K562 (cell line): ENCODE measurements around the gene MORF4L1. TPM values are rescaled to one million over a fixed set of nuclear protein-coding genes. Genes with fewer than 3 reads are reported as not detected.
A peak's percentile ranks its signal among the peaks of the same experiment; 100 is the strongest.

Source experiments
- ARID2 ChIP-seq: fragments of 450-650 bp; IDR thresholded peaks from 2 replicates; pipeline ENCODE4 v1.6.1; 2017; ENCODE audit warnings: antibody characterized with exemption, mild to moderate bottlenecking
- BCL6 ChIP-seq: fragments of 250-450 bp; sonication (Bioruptor Pico); IDR thresholded peaks from 2 replicates; pipeline ENCODE4 v1.4.0; 2020
- EGR1 ChIP-seq: fragments of 450-650 bp; conservative IDR thresholded peaks from 2 replicates; pipeline ENCODE4 v1.6.1; 2017; ENCODE audit warnings: mild to moderate bottlenecking
- ETS2 ChIP-seq: IDR thresholded peaks from 2 replicates; pipeline ENCODE4 v1.6.1; 2016; ENCODE audit warnings: borderline replicate concordance, missing genetic modification characterization, mild to moderate bottlenecking, moderate library complexity, missing compliant biosample characterization; ENCODE audit not compliant: poor library complexity, severe bottlenecking
- ETV5 ChIP-seq: sonication (generic); formaldehyde crosslinking; IDR thresholded peaks from 2 replicates; pipeline ENCODE4 v1.4.0; 2020; ENCODE audit warnings: low read depth, mild to moderate bottlenecking, missing genetic modification reagents
- LEF1 ChIP-seq: fragments of 450-650 bp; IDR thresholded peaks from 2 replicates; pipeline ENCODE4 v1.6.1; 2016; ENCODE audit warnings: mild to moderate bottlenecking
- NELFE ChIP-seq: IDR thresholded peaks from 2 replicates; pipeline ENCODE4 v1.6.1; 2011; ENCODE audit warnings: mild to moderate bottlenecking; ENCODE audit not compliant: insufficient read depth, insufficient read length
- POLR2G ChIP-seq: fragments of 200-400 bp; formaldehyde crosslinking; IDR thresholded peaks from 2 replicates; pipeline ENCODE4 v1.6.1; 2017; ENCODE audit warnings: low read depth, mild to moderate bottlenecking, antibody characterized with exemption, low read length, moderate library complexity
- SETDB1 ChIP-seq: IDR thresholded peaks from one replicate; pipeline ENCODE4 v1.6.1; 2012; ENCODE audit warnings: low read length, control low read depth, inconsistent platforms
- SMARCE1 ChIP-seq: fragments of 450-650 bp; IDR thresholded peaks from 2 replicates; pipeline ENCODE4 v1.7.1; 2016; ENCODE audit warnings: mild to moderate bottlenecking
- TBL1XR1 ChIP-seq, 2 experiments: IDR thresholded peaks; 2 replicates each; pipeline ENCODE4 v1.6.1; 2012; ENCODE audit warnings: improper control_type of control experiment in 2 of 2, low read length in 2 of 2, mild to moderate bottlenecking in 1 of 2
- TEAD4 ChIP-seq, 2 experiments: sonication (generic) in 1 of 2; formaldehyde crosslinking in 1 of 2; IDR thresholded peaks; 2 replicates each; pipeline versions ENCODE4 v1.6.1 to v1.8.0; 2012 to 2022; ENCODE audit warnings: borderline replicate concordance in 1 of 2, inconsistent platforms in 1 of 2, low read length in 1 of 2, mild to moderate bottlenecking in 1 of 2, missing genetic modification reagents in 1 of 2
- TFAM ChIP-seq: fragments of 250-450 bp; sonication (Bioruptor Pico); conservative IDR thresholded peaks from 2 replicates; pipeline ENCODE4 v1.5.0; 2021; ENCODE audit warnings: mild to moderate bottlenecking, moderate library complexity
- ZBTB17 ChIP-seq: fragments of 450-650 bp; formaldehyde crosslinking; IDR thresholded peaks from 2 replicates; pipeline ENCODE4 v1.4.0; 2020; ENCODE audit warnings: mild to moderate bottlenecking
- ZNF212 ChIP-seq: fragments of 450-650 bp; formaldehyde crosslinking; IDR thresholded peaks from 2 replicates; pipeline ENCODE4 v1.4.0; 2020; ENCODE audit warnings: mild to moderate bottlenecking
- ZNF57 ChIP-seq: fragments of 450-650 bp; formaldehyde crosslinking; IDR thresholded peaks from 2 replicates; pipeline ENCODE4 v1.4.0; 2020; ENCODE audit warnings: mild to moderate bottlenecking, moderate library complexity
- ZNF79 ChIP-seq: fragments of 250-450 bp; sonication (Bioruptor Pico); IDR thresholded peaks from 2 replicates; pipeline ENCODE4 v1.4.0; 2020; ENCODE audit warnings: low read depth, mild to moderate bottlenecking, moderate library complexity
- polyA plus RNA-seq, 8 experiments: library from polyadenylated mRNA; depleted of rRNA in 4 of 8; stranded (reverse) in 5 of 8; unstranded in 3 of 8; fragments of >200 nt; fragmentation: Nextera tagmentation in 2 of 8; fragmentation: Illumina TruSeq in 1 of 8; extraction: Ambion mirVana in 2 of 8; extraction: Trizol in 1 of 8; gene quantifications; 2 replicates each; pipeline versions ENCODE4 v1.2.1 to v1.2.3, GENCODE V29; 2011 to 2014; ENCODE audit warnings: inconsistent platforms in 1 of 8, missing spikeins in 1 of 8
- total RNA-seq, 7 experiments: library from RNA; depleted of rRNA in 6 of 7; stranded (reverse); fragments of >200 nt in 6 of 7; fragmentation: Illumina TruSeq in 2 of 7; extraction: Trizol in 2 of 7; gene quantifications; 2 replicates each; pipeline versions ENCODE4 v1.2.1 to v1.2.3, GENCODE V29; 2011 to 2021; ENCODE audit warnings: low replicate concordance in 1 of 7
- TF ChIP-seq, protein P1 (sequence below): sonication (generic); formaldehyde crosslinking; IDR thresholded peaks from 2 replicates; pipeline ENCODE4 v1.8.1; 2022; ENCODE audit warnings: missing genetic modification reagents
- TF ChIP-seq, protein P2 (sequence below): fragments of 250-450 bp; sonication (Bioruptor Pico); IDR thresholded peaks from 2 replicates; pipeline ENCODE4 v1.4.0; 2020
- TF ChIP-seq, protein P3 (sequence below): sonication (generic); formaldehyde crosslinking; IDR thresholded peaks from 2 replicates; pipeline ENCODE4 v1.8.0; 2022; ENCODE audit warnings: mild to moderate bottlenecking, low read depth, missing genetic modification reagents

MORF4L1 gene
- total and polyA plus RNA-seq, 9 of the 15 experiments (the other 6 are each of a cell fraction or from before 2014, with no cell fraction given) = 127 to 615 (median 281) TPM

DNA sequence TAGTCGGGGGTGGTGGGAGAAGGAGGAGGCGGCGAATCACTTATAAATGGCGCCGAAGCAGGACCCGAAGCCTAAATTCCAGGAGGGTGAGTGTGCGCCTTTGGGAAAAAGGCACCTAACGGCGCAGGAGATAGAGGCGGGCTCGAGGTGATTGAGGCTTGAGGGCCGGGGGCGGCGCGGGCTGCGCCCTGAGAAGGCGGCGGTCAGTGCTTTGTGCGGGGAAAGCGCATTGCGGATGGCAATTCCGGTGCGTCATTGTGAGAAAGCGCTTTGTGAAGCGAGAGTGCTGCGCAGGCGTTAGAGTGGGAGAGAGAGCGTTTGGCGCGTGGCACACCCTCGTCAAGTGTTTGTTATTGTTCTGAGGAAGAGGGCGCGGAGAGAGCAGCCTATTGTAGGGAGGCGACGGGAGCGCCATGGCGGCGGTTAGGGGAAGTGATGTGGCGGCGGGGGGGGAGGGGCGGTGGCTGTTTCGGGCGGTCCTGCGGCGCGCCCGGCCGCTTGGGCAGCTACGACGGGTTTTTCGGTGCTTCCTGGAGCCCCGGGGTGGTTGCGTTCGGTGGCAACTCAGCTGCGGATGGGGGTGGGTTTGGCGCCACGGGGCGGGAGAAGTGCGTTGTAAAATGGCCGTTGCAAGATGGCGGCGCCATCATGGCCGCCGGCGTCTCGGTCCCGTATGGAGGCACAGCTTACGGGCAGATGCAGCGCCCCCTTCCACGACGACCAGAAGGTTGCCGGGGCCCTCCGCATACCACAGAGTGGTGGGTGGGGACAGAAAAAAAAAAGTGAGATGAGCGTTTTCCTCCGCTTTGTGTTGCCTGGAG lies 492 bp downstream of the MORF4L1 start (continued):
- peak; percentile 95 for TF ChIP-seq POLR2G
- no peak for TF ChIP-seq ZNF79 (CRISPR knock-in tag)
- TF ChIP-seq NELFE = no peak
- TF ChIP-seq SMARCE1 = no peak; the same call in 1 of the 2 replicates
- no peak for TF ChIP-seq ZNF212 (CRISPR knock-in tag)
- peak; percentile 91 for TF ChIP-seq EGR1
- no peak for TF ChIP-seq ETS2 (tag)
- TF ChIP-seq SETDB1 = no peak
- TF ChIP-seq ETV5 (CRISPR knock-in tag) = no peak
- no peak for TF ChIP-seq ZBTB17 (CRISPR knock-in tag)
- TF ChIP-seq TEAD4 (IDR thresholded peaks at IDR 0.05; ENCODE audit: low read length) = peak; percentile 48; the same call in 1 of the 2 replicates
- TF ChIP-seq TEAD4 (CRISPR knock-in tag; IDR thresholded peaks at IDR 0.05; ENCODE audit: borderline replicate concordance) = no peak
- TF ChIP-seq, protein P1, sequence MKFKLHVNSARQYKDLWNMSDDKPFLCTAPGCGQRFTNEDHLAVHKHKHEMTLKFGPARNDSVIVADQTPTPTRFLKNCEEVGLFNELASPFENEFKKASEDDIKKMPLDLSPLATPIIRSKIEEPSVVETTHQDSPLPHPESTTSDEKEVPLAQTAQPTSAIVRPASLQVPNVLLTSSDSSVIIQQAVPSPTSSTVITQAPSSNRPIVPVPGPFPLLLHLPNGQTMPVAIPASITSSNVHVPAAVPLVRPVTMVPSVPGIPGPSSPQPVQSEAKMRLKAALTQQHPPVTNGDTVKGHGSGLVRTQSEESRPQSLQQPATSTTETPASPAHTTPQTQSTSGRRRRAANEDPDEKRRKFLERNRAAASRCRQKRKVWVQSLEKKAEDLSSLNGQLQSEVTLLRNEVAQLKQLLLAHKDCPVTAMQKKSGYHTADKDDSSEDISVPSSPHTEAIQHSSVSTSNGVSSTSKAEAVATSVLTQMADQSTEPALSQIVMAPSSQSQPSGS (CRISPR knock-in tag) = no peak
- TF ChIP-seq, protein P2, sequence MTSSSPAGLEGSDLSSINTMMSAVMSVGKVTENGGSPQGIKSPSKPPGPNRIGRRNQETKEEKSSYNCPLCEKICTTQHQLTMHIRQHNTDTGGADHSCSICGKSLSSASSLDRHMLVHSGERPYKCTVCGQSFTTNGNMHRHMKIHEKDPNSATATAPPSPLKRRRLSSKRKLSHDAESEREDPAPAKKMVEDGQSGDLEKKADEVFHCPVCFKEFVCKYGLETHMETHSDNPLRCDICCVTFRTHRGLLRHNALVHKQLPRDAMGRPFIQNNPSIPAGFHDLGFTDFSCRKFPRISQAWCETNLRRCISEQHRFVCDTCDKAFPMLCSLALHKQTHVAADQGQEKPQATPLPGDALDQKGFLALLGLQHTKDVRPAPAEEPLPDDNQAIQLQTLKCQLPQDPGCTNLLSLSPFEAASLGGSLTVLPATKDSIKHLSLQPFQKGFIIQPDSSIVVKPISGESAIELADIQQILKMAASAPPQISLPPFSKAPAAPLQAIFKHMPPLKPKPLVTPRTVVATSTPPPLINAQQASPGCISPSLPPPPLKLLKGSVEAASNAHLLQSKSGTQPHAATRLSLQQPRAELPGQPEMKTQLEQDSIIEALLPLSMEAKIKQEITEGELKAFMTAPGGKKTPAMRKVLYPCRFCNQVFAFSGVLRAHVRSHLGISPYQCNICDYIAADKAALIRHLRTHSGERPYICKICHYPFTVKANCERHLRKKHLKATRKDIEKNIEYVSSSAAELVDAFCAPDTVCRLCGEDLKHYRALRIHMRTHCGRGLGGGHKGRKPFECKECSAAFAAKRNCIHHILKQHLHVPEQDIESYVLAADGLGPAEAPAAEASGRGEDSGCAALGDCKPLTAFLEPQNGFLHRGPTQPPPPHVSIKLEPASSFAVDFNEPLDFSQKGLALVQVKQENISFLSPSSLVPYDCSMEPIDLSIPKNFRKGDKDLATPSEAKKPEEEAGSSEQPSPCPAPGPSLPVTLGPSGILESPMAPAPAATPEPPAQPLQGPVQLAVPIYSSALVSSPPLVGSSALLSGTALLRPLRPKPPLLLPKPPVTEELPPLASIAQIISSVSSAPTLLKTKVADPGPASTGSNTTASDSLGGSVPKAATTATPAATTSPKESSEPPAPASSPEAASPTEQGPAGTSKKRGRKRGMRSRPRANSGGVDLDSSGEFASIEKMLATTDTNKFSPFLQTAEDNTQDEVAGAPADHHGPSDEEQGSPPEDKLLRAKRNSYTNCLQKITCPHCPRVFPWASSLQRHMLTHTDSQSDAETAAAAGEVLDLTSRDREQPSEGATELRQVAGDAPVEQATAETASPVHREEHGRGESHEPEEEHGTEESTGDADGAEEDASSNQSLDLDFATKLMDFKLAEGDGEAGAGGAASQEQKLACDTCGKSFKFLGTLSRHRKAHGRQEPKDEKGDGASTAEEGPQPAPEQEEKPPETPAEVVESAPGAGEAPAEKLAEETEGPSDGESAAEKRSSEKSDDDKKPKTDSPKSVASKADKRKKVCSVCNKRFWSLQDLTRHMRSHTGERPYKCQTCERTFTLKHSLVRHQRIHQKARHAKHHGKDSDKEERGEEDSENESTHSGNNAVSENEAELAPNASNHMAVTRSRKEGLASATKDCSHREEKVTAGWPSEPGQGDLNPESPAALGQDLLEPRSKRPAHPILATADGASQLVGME (CRISPR knock-in tag) = no peak
- TF ChIP-seq LEF1 = no peak
- no peak; a peak in 1 of 4 replicates for TF ChIP-seq TBL1XR1 (IDR thresholded peaks at IDR 0.05; ENCODE audit: low read length in 2 of 2)
- no peak for TF ChIP-seq ZNF57 (CRISPR knock-in tag)
- TF ChIP-seq, protein P3, sequence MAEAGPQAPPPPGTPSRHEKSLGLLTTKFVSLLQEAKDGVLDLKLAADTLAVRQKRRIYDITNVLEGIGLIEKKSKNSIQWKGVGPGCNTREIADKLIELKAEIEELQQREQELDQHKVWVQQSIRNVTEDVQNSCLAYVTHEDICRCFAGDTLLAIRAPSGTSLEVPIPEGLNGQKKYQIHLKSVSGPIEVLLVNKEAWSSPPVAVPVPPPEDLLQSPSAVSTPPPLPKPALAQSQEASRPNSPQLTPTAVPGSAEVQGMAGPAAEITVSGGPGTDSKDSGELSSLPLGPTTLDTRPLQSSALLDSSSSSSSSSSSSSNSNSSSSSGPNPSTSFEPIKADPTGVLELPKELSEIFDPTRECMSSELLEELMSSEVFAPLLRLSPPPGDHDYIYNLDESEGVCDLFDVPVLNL = peak; percentile 63; the same call in 1 of the 2 replicates
- peak; percentile 52; the same call in 1 of the 2 replicates for TF ChIP-seq ARID2
- no peak for TF ChIP-seq TFAM (CRISPR knock-in tag)
- 0 out of 2 replicates have a peak, but pooled peaks have one; percentile 33 for TF ChIP-seq BCL6 (CRISPR knock-in tag)
